HCT116 (cell line): ENCODE measurements around the gene DIS3L.
"Not testable (repeated sequence)": the region's sequence is repeated elsewhere in the genome, so short reads cannot be mapped to it uniquely, and the experiment has no call there.

Experiments
- CEBPB ChIP-seq: IDR thresholded peaks from 2 replicates; pipeline ENCODE4 v1.6.1; 2012; ENCODE audit warnings: low read depth
- ELF1 ChIP-seq: IDR thresholded peaks from 2 replicates; pipeline ENCODE4 v1.6.1; 2012; ENCODE audit warnings: low read depth, borderline replicate concordance
- EZH2 ChIP-seq: fragments of 200-600 bp; sonication (generic); IDR thresholded peaks from 2 replicates; pipeline ENCODE4 v1.6.1; 2017; ENCODE audit warnings: antibody characterized with exemption, mixed run types
- EZH2phosphoT487 ChIP-seq: fragments of 200-600 bp; IDR thresholded peaks from 2 replicates; pipeline ENCODE4 v1.6.1; 2018; ENCODE audit warnings: antibody characterized with exemption, borderline replicate concordance
- JUND ChIP-seq: IDR thresholded peaks from 2 replicates; pipeline ENCODE4 v1.6.1; 2012
- POLR2A ChIP-seq: IDR thresholded peaks from 2 replicates; pipeline ENCODE4 v1.7.0; 2011; ENCODE audit warnings: borderline replicate concordance; ENCODE audit not compliant: insufficient read depth, insufficient read length; ENCODE audit errors: extremely low read depth
- POLR2AphosphoS5 ChIP-seq: IDR thresholded peaks from 2 replicates; pipeline ENCODE4 v1.6.1; 2011; ENCODE audit warnings: mild to moderate bottlenecking, low read depth, low read length, moderate library complexity
- RAD21 ChIP-seq: IDR thresholded peaks from 2 replicates; pipeline ENCODE4 v1.6.1; 2012; ENCODE audit warnings: low read depth, mild to moderate bottlenecking
- TCF7L2 ChIP-seq: IDR thresholded peaks from 2 replicates; pipeline ENCODE4 v1.7.0; 2011; ENCODE audit warnings: borderline replicate concordance, inconsistent platforms; ENCODE audit not compliant: insufficient read depth, insufficient read length; ENCODE audit errors: extremely low read depth
- ZNF274 ChIP-seq: fragments of 200-500 bp; sonication (Bioruptor generic); IDR thresholded peaks from 2 replicates; pipeline ENCODE4 v1.6.1; 2014; ENCODE audit warnings: mild to moderate bottlenecking, low read depth, low read length, inconsistent platforms
- TF ChIP-seq, protein P1 (sequence below), 3 experiments: fragments of 200-600 bp in 1 of 3; sonication (generic) in 1 of 3; IDR thresholded peaks in 2 of 3; conservative IDR thresholded peaks in 1 of 3; 2 replicates each; pipeline ENCODE4 v1.5.1; 2012 to 2017; ENCODE audit warnings: low read depth in 2 of 3, low read length in 2 of 3, antibody characterized with exemption in 1 of 3, borderline replicate concordance in 1 of 3, control low read depth in 1 of 3, mild to moderate bottlenecking in 1 of 3, mixed read lengths in 1 of 3, mixed run types in 1 of 3, moderate library complexity in 1 of 3; ENCODE audit not compliant: insufficient read depth in 1 of 3
- TF ChIP-seq, protein P2 (sequence below): IDR thresholded peaks from 2 replicates; pipeline ENCODE4 v1.6.1; 2012

DNA sequence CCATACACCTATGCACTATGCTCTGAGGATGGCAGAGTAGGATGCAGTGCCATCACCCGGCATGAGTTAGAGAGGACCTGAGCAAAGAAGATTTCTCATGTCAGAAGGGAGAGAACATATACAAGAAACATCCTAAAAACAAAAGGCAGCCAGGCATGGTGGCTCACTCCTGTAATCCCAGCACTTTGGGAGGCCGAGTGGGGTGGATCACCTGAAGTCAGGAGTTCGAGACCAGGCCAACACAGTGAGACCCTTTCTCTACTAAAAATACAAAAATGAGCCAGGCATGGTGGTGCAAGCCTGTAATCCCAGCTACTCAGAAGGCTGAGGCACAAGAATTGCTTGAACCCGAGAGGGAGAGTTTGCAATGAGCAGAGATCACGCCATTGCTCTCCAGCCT is 47.5 kb upstream of the DIS3L start:
- TF ChIP-seq, protein P1, sequence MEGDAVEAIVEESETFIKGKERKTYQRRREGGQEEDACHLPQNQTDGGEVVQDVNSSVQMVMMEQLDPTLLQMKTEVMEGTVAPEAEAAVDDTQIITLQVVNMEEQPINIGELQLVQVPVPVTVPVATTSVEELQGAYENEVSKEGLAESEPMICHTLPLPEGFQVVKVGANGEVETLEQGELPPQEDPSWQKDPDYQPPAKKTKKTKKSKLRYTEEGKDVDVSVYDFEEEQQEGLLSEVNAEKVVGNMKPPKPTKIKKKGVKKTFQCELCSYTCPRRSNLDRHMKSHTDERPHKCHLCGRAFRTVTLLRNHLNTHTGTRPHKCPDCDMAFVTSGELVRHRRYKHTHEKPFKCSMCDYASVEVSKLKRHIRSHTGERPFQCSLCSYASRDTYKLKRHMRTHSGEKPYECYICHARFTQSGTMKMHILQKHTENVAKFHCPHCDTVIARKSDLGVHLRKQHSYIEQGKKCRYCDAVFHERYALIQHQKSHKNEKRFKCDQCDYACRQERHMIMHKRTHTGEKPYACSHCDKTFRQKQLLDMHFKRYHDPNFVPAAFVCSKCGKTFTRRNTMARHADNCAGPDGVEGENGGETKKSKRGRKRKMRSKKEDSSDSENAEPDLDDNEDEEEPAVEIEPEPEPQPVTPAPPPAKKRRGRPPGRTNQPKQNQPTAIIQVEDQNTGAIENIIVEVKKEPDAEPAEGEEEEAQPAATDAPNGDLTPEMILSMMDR (IDR thresholded peaks at IDR 0.05 in 2 of 3, conservative IDR thresholded peaks at IDR 0.05 in 1 of 3; ENCODE audit: borderline replicate concordance in 1 of 3, insufficient read depth in 1 of 3, low read depth in 2 of 3, low read length in 2 of 3): not testable (repeated sequence)
- not testable (repeated sequence) for TF ChIP-seq POLR2AphosphoS5, EZH2phosphoT487, ZNF274, EZH2, POLR2A, CEBPB, ELF1, RAD21, JUND, TCF7L2
- TF ChIP-seq, protein P2, sequence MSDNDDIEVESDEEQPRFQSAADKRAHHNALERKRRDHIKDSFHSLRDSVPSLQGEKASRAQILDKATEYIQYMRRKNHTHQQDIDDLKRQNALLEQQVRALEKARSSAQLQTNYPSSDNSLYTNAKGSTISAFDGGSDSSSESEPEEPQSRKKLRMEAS: not testable (repeated sequence)
